Endothelial cell of umbilical vein (primary cell): Measurements from ENCODE around the gene RNF169.

Source experiments
- EZH2 ChIP-seq: IDR thresholded peaks from 2 replicates; pipeline ENCODE4 v1.6.1; 2012; ENCODE audit warnings: borderline replicate concordance, low read depth, mild to moderate bottlenecking, moderate library complexity, low read length, inconsistent platforms; ENCODE audit not compliant: severe bottlenecking
- JUN ChIP-seq: IDR thresholded peaks from 2 replicates; pipeline ENCODE4 v1.6.1; 2011; ENCODE audit warnings: borderline replicate concordance, low read depth; ENCODE audit not compliant: insufficient read length, insufficient read depth
- MYC ChIP-seq: IDR thresholded peaks from one replicate; pipeline ENCODE4 v1.6.1; 2011; ENCODE audit warnings: mild to moderate bottlenecking, low read depth, low read length
- POLR2A ChIP-seq: IDR thresholded peaks from 2 replicates; pipeline ENCODE4 v1.6.1; 2012; ENCODE audit warnings: low read depth, mild to moderate bottlenecking, control low read depth, low read length
- POLR2AphosphoS5 ChIP-seq: IDR thresholded peaks from 2 replicates; pipeline ENCODE4 v1.6.1; 2012; ENCODE audit warnings: low read depth, mild to moderate bottlenecking, control low read depth, low read length, moderate library complexity; ENCODE audit not compliant: insufficient read depth
- TF ChIP-seq, protein P1 (sequence below), 2 donors: IDR thresholded peaks; 1 replicate in 1 of 2; 2 replicates in 1 of 2; pipeline ENCODE4 v1.5.1; 2011; ENCODE audit warnings: low read length in 2 of 2, mild to moderate bottlenecking in 2 of 2, moderate library complexity in 2 of 2, control low read depth in 1 of 2, inconsistent platforms in 1 of 2, low read depth in 1 of 2; ENCODE audit not compliant: insufficient read depth in 1 of 2; ENCODE audit errors: extremely low read depth in 1 of 2
- TF ChIP-seq, protein P2 (sequence below): IDR thresholded peaks from 2 replicates; pipeline ENCODE4 v1.6.1; 2011; ENCODE audit not compliant: insufficient read depth, insufficient read length

DNA sequence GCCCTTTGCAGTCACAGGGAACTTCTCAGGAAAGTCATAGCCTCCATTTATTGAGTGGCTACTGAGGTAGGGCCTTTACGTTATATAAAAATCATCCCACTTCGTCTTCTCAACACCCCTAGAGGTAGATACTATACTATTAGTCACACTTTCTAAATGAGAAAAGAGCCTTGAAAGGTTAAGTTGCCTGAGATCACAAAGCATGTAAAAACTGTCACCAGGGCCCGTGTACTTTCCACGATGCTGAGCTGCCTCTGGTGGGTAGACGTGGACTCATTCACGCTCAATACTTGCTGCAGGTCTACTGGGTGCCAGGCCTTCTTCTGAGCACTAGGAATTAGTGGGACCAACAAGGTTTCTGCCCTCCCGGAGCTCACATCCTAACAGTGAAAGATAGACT, 33.7 kb upstream of the RNF169 start:
- TF ChIP-seq, protein P1, sequence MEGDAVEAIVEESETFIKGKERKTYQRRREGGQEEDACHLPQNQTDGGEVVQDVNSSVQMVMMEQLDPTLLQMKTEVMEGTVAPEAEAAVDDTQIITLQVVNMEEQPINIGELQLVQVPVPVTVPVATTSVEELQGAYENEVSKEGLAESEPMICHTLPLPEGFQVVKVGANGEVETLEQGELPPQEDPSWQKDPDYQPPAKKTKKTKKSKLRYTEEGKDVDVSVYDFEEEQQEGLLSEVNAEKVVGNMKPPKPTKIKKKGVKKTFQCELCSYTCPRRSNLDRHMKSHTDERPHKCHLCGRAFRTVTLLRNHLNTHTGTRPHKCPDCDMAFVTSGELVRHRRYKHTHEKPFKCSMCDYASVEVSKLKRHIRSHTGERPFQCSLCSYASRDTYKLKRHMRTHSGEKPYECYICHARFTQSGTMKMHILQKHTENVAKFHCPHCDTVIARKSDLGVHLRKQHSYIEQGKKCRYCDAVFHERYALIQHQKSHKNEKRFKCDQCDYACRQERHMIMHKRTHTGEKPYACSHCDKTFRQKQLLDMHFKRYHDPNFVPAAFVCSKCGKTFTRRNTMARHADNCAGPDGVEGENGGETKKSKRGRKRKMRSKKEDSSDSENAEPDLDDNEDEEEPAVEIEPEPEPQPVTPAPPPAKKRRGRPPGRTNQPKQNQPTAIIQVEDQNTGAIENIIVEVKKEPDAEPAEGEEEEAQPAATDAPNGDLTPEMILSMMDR (IDR thresholded peaks at IDR 0.05; ENCODE audit: extremely low read depth in 1 of 2, insufficient read depth in 1 of 2, low read depth in 1 of 2, low read length in 2 of 2): no peak
- TF ChIP-seq POLR2AphosphoS5 (no peak), EZH2 (no peak), POLR2A (no peak), MYC (no peak), JUN (no peak)
- TF ChIP-seq, protein P2, sequence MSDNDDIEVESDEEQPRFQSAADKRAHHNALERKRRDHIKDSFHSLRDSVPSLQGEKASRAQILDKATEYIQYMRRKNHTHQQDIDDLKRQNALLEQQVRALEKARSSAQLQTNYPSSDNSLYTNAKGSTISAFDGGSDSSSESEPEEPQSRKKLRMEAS: no peak
